CD4-positive, alpha-beta memory T cell (primary cell): ENCODE results near the gene GALR2. TPM values are rescaled to one million over a fixed set of nuclear protein-coding genes. Genes with fewer than 3 reads are reported as not detected.
A peak's percentile ranks its signal among the peaks of the same experiment; 100 is the strongest.

Experiments
- CTCF ChIA-PET: fragments of 350-600 bp; sonication (Branson Sonifier 250); formaldehyde crosslinking; loops from one replicate; lab custom pipeline; 2021; ENCODE audit warnings: inconsistent platforms; ENCODE audit not compliant: partially characterized antibody; lab: Charles Lee
- POLR2A ChIA-PET: fragments of 350-600 bp; sonication (Branson Sonifier 250); formaldehyde crosslinking; loops from one replicate; lab custom pipeline; 2021; ENCODE audit not compliant: partially characterized antibody; lab: Charles Lee
- DNase-seq, 5 donors: peaks; one replicate each; pipeline versions ENCODE4 v3.0.0 to v3.0.0-alpha.2; 2020 to 2022; ENCODE audit warnings: mixed read lengths in 1 of 5
- H3K27ac ChIP-seq: one replicate; pipeline ENCODE4 v1.7.0; 2013; ENCODE audit warnings: low read depth, low read length
- H3K27me3 ChIP-seq: 2 replicates; pipeline ENCODE4 v1.7.0; 2013; ENCODE audit warnings: mild to moderate bottlenecking, low read length, moderate library complexity; ENCODE audit not compliant: insufficient read depth
- H3K36me3 ChIP-seq: 2 replicates; pipeline ENCODE4 v1.7.0; 2013; ENCODE audit warnings: mild to moderate bottlenecking, low read length, moderate library complexity; ENCODE audit not compliant: insufficient read depth
- H3K4me1 ChIP-seq: 2 replicates; pipeline ENCODE4 v1.7.0; 2013; ENCODE audit warnings: mild to moderate bottlenecking, low read length, moderate library complexity; ENCODE audit not compliant: insufficient read depth
- H3K4me3 ChIP-seq, 2 donors: one replicate each; pipeline ENCODE4 v1.7.0; 2013; ENCODE audit warnings: low read length in 2 of 2, mild to moderate bottlenecking in 1 of 2
- H3K9me3 ChIP-seq, 2 donors: one replicate each; pipeline ENCODE4 v1.7.0; 2013; ENCODE audit warnings: low read length in 2 of 2, control low read depth in 1 of 2; ENCODE audit not compliant: control insufficient read depth in 1 of 2
- H3K27ac Mint-ChIP-seq, 7 donors: one replicate each; pipeline ENCODE4 v1.8.0; 2020 to 2021; ENCODE audit warnings: mixed read lengths in 7 of 7, mild to moderate bottlenecking in 6 of 7, inconsistent platforms in 3 of 7, moderate library complexity in 3 of 7
- H3K27me3 Mint-ChIP-seq, 2 donors: one replicate each; pipeline ENCODE4 v1.8.0; 2020 to 2021; ENCODE audit warnings: mixed read lengths in 2 of 2
- H3K36me3 Mint-ChIP-seq, 2 donors: one replicate each; pipeline ENCODE4 v1.8.0; 2020 to 2021; ENCODE audit warnings: mixed read lengths in 2 of 2, inconsistent platforms in 1 of 2, mild to moderate bottlenecking in 1 of 2
- H3K4me1 Mint-ChIP-seq, 4 donors: one replicate each; pipeline ENCODE4 v1.8.0; 2020 to 2021; ENCODE audit warnings: mixed read lengths in 4 of 4, mild to moderate bottlenecking in 1 of 4
- H3K4me3 Mint-ChIP-seq, 8 donors: one replicate each; pipeline ENCODE4 v1.8.0; 2020 to 2021; ENCODE audit warnings: mixed read lengths in 8 of 8, mild to moderate bottlenecking in 7 of 8, moderate library complexity in 6 of 8, inconsistent platforms in 3 of 8
- H3K9me3 Mint-ChIP-seq, 8 donors: one replicate each; pipeline ENCODE4 v1.8.0; 2020 to 2021; ENCODE audit warnings: mixed read lengths in 8 of 8, mild to moderate bottlenecking in 5 of 8, inconsistent platforms in 3 of 8, moderate library complexity in 1 of 8
- intact Hi-C: fragments of 100-400 bp; cut with micrococcal nuclease; formaldehyde crosslinking; loops from one replicate; pipeline ENCODE4 v1.15.1; 2023
- polyA plus RNA-seq, 2 donors: library from polyadenylated mRNA; unstranded; fragments of 300-500 nt; fragmentation: Illumina TruSeq; gene quantifications; one replicate each; pipeline ENCODE4 v1.2.3, GENCODE V29; 2021
- total RNA-seq, 2 experiments: library from RNA; stranded (reverse); gene quantifications; one replicate each; pipeline ENCODE4 v1.2.3, GENCODE V29; 2021

The GALR2 gene
- total and polyA plus RNA-seq, 4 experiments from 2014 or later: 0.37 TPM; not detected in 3

DNA sequence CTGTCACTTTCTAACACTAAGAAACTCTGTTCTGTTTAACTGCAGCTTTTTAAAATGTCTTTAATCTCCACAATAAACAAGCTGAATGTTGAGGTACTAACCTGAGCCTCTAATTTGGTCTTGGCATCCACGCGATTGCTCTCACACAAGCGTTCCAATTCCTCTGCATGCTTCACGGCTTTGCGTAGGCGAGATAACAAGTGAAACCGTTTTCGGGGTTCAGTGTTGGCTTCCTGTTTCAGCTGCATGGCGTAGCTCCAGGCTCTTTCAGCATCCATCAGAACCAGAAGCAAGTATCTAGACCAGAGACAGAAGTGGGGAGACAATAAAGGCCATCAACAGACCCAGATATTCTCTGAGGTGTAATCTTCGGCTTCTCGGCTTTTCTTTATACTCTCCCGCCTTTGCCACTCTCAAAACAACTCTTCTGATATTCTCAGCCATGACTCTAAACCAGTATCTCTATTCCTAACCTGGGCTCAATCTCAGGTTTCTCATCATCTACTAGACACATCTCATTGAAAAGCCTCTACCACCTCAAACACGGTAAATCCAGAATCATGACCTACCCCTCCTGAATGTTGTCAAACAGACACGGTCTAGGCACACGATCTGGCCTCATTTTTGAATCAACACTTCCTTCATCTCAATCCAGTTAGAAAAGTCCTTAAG lies 10.6 kb upstream of the GALR2 start:
- intact Hi-C loops: loop anchor here (2.0 kb wide), 1 partner anchor 15 kb away; no protein-coding TSS in a partner anchor
- Mint-ChIP-seq H3K4me1 (peaks cover 18 to 34% (median 22%) of the 10 kb centered on the region in 4 donors), H3K27ac (peak overlapping the region; percentile 92 to 98 (median 97)), H3K36me3 (peaks cover 40 to 69% of the 10 kb centered on the region in 2 donors), H3K9me3 (no peaks in the 10 kb centered on the region), H3K27me3 (no peaks in the 10 kb centered on the region), H3K4me3 (peak overlapping the region; percentile 69 to 92 (median 74))
- ChIA-PET CTCF (interaction anchor here (0.6 to 4.7 kb wide), 16 partner anchors 11 to 1574 kb away, joined by 3 to 25 read pairs (median 3); partner anchors contain the start of gene EXOC7), POLR2A (interaction anchor here (0.6 to 2.1 kb wide), 11 partner anchors 8 to 211 kb away, joined by 3 to 7 read pairs (median 4); partner anchors contain the start of genes EXOC7, SRP68 and ZACN)
- H3K4me3 ChIP-seq: no peak overlapping the region
- H3K9me3 ChIP-seq: no peaks in the 10 kb centered on the region
- DNase-seq: peak; percentile 50 to 78 (median 61)
- peak overlapping the region; percentile 47 for H3K27ac ChIP-seq
- H3K27me3 ChIP-seq: no peaks in the 10 kb centered on the region
- peaks cover 71% of the 10 kb centered on the region for H3K36me3 ChIP-seq
- H3K4me1 ChIP-seq: peaks cover 16% of the 10 kb centered on the region

DNA sequence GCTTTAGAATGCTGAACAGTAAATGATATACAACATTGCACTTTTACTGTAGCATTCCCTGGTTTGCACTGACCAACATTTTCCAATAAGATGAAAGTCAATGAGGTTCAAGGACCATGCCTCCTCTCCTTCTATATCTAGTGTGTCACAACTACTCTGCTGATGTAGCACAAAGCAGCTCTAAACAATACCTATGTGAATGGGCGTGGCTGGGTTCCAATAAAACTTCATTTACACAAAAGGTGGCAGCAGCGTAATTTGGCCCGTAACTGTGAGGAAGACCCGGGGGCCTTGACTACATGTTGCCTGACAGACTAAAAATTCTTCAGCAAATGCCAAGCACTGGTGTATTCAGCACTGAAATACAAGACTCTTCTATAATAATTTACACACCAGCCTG lies 8.8 kb upstream of the GALR2 start:
- intact Hi-C loops: loop anchor here (2.0 kb wide), 1 partner anchor 17 kb away; no protein-coding TSS in a partner anchor
- no peaks in the 10 kb centered on the region for H3K9me3 ChIP-seq
- Mint-ChIP-seq H3K4me1 (peaks cover 23 to 43% (median 30%) of the 10 kb centered on the region in 4 donors), H3K27me3 (no peaks in the 10 kb centered on the region), H3K9me3 (no peaks in the 10 kb centered on the region), H3K4me3 (peak overlapping the region in 2 of 8 donors; percentile 1 to 35), H3K36me3 (peaks cover 33 to 63% of the 10 kb centered on the region in 2 donors), H3K27ac (peak overlapping the region in 6 of 7 donors; percentile 5 to 90 (median 76))
- no peak for DNase-seq
- H3K36me3 ChIP-seq: peaks cover 59% of the 10 kb centered on the region
- H3K27me3 ChIP-seq: no peaks in the 10 kb centered on the region
- ChIA-PET POLR2A (interaction anchor here (1.1 kb wide), 1 partner anchor 14 kb away, joined by 3 read pairs; no protein-coding TSS in a partner anchor), CTCF (interaction anchor here (1.2 to 4.7 kb wide), 3 partner anchors 15 to 213 kb away, joined by 3 to 25 read pairs (median 10); no protein-coding TSS in a partner anchor)
- H3K4me1 ChIP-seq: peaks cover 25% of the 10 kb centered on the region
- H3K27ac ChIP-seq: no peak overlapping the region
- H3K4me3 ChIP-seq: no peak overlapping the region

DNA sequence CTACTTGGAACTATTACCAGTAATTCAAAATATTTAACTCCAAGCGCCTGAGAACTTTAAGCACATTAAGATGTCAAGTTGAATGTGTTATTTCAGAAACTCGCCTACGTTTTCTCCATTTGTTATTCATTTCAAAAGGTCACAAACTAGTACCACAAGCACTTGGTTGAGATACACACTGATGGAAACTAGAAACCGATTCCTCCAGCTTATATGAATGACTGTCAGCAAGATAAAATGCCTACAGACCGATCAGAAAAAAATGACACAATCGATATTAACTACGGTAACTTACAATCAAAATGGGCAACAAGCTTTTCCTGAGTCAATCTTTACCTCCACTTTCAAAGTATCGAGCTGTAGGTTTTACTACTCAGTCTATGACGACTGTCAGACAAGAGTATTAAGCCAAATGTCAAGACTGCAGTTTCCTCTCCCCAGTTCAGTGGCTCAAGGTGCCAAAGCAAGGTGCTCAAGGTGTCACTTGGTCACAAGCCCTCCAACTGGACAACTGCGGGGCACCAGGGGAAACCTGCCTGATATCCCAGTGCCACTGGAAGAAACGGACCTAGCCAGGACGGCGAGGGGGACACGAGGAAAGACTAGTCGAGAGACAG lies 2.9 kb upstream of the GALR2 start:
- DNase-seq: peak in 3 of 5 donors; percentile 14 to 29 (median 17)
- Mint-ChIP-seq H3K36me3 (peaks cover 0 to 29% of the 10 kb centered on the region in 2 donors), H3K4me1 (peaks cover 26 to 56% (median 43%) of the 10 kb centered on the region in 4 donors), H3K27ac (peak overlapping the region; percentile 89 to 98 (median 97)), H3K9me3 (no peaks in the 10 kb centered on the region), H3K4me3 (peak overlapping the region; percentile 95 to 98 (median 97)), H3K27me3 (peaks cover 14 to 18% of the 10 kb centered on the region in 2 donors)
- H3K27ac ChIP-seq: peak overlapping the region; percentile 86
- H3K36me3 ChIP-seq: peaks cover 17% of the 10 kb centered on the region
- peaks cover 50% of the 10 kb centered on the region for H3K4me1 ChIP-seq
- peaks cover 19% of the 10 kb centered on the region for H3K27me3 ChIP-seq
- POLR2A ChIA-PET: interaction anchor here (0.6 to 1.8 kb wide), 8 partner anchors 8 to 282 kb away, joined by 3 to 7 read pairs (median 4); partner anchors contain the start of genes EXOC7, FOXJ1 and PRPSAP1
- intact Hi-C loops: loop anchor here (1.0 to 2.0 kb wide), 3 partner anchors 32 to 282 kb away; partner anchors contain the start of genes EXOC7 and PRPSAP1
- no peaks in the 10 kb centered on the region for H3K9me3 ChIP-seq
- H3K4me3 ChIP-seq: peak overlapping the region; percentile 81 to 97
- CTCF ChIA-PET: interaction anchor here (0.9 to 2.1 kb wide), 3 partner anchors 11 to 208 kb away, joined by 3 to 5 read pairs (median 3); no protein-coding TSS in a partner anchor

DNA sequence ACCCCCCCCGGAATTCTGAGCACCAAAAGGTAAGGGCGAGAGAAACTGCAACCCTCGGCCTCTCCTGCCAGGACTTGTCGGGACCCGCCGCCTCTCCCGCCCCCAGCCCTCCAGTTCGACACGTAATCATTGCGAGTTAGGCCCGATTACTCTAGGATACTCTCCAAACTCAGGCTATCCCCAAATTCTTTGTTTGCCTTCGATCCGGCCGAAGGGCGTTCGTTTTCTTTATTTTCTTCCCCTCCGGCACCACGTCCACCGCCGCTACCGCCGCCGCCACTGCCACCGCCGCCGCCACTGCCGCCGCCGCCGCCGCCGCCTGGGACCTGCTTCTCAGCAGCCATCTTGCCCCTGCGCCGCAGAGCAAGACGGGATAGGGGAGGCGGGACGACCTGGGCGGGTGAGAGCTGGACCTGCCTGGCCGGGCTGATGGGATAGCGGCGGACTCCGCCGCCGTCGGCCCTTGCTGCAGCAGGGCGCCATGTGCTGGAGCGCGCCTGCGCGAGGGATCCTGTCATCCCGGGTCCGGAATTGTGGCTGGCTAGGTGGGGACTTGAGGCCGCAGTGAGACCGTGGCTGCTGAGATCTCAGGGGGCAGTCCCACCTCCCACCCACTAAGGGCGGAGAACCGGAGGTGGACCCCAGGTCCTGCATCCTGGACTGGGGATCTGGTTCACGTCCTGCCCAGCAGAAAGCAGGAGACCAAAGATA lies 2.3 kb upstream of the GALR2 start, which contains the start of gene SRP68:
Gene SRP68, minus strand, starts transcription at position 370 of the 711 bp plus-strand sequence. Its CDS starts 26 bp downstream, at position 344.
- H3K4me1 Mint-ChIP-seq: peaks cover 31 to 60% (median 46%) of the 10 kb centered on the region in 4 donors
- Histone ChIP-seq H3K27ac (peak within 1 kb of the TSS; percentile 86), H3K27me3 (peaks cover 22% of the 10 kb centered on the region), H3K9me3 (no peaks in the 10 kb centered on the region), H3K36me3 (peaks cover 11% of the 10 kb centered on the region), H3K4me3 (peak within 1 kb of the TSS; percentile 81 to 97), H3K4me1 (peaks cover 56% of the 10 kb centered on the region)
- H3K27me3 Mint-ChIP-seq: peaks cover 17 to 21% of the 10 kb centered on the region in 2 donors
- peaks cover 0 to 23% of the 10 kb centered on the region in 2 donors for H3K36me3 Mint-ChIP-seq
- intact Hi-C loops: loop anchor here (1.0 to 2.0 kb wide), 3 partner anchors 31 to 281 kb away; partner anchors contain the start of genes EXOC7 and PRPSAP1
- DNase-seq: peak; percentile 73 to 80 (median 77)
- peak within 1 kb of the TSS; percentile 95 to 98 (median 97) for H3K4me3 Mint-ChIP-seq
- CTCF ChIA-PET: interaction anchor here (1.2 to 2.1 kb wide), 2 partner anchors 15 to 208 kb away, joined by 3 to 5 read pairs; no protein-coding TSS in a partner anchor
- peaks cover 0 to 3% (median 0%) of the 10 kb centered on the region in 8 donors for H3K9me3 Mint-ChIP-seq
- H3K27ac Mint-ChIP-seq: peak within 1 kb of the TSS; percentile 89 to 98 (median 97)
- POLR2A ChIA-PET: interaction anchor here (0.6 to 1.8 kb wide), 10 partner anchors 9 to 281 kb away, joined by 3 to 7 read pairs (median 4); partner anchors contain the start of genes EXOC7 and PRPSAP1

DNA sequence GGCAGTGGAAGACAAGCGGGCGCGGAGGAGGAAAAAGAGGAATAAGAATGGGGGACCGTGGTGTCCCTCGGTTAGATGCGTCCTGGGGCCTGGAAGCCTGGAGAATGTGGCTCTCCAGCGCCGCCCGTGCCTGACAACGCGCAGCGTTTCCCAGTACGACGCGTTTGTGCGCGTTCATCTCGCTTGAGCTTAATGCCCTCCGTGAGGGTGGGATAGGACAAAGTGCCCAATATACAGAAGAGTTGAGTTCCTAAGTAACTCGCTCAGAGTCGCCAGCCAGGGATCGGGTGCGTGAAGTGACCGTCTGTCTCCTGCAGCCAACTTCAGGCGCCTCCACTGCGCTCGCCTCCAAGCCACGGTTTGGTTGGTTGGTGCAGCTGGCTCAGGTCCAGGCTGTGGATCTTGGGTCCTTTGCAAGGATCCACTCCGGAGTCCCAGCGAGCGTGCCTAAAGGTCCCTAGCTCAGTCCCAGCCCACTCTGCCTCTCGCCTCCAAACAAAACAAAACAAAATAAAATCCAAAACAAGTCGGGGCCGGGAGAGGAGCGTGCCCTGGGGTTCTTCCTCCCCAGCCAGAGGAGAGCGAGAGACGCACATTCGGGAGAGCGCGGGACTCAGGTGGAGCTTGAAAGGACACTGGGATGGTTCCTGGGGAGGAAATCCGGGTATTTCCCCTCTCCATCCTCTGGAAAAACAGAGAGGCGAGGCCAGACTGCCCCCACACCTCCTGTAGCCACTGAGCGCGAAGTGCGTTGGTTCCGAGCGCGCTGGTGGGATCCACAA lies 974 bp downstream of the GALR2 start:
- H3K9me3 Mint-ChIP-seq: peaks cover 0 to 3% (median 0%) of the 10 kb centered on the region in 8 donors
- Histone ChIP-seq H3K9me3 (no peaks in the 10 kb centered on the region), H3K4me1 (peaks cover 62% of the 10 kb centered on the region), H3K27ac (no peak overlapping the region), H3K4me3 (peak overlapping the region in 1 of 2 donors; percentile 43), H3K36me3 (no peaks in the 10 kb centered on the region), H3K27me3 (peaks cover 28% of the 10 kb centered on the region)
- H3K27ac Mint-ChIP-seq: peak overlapping the region in 3 of 7 donors; percentile 66 to 89 (median 84)
- H3K4me3 Mint-ChIP-seq: peak overlapping the region; percentile 57 to 95 (median 82)
- peaks cover 0 to 10% of the 10 kb centered on the region in 2 donors for H3K36me3 Mint-ChIP-seq
- H3K27me3 Mint-ChIP-seq: peaks cover 17 to 21% of the 10 kb centered on the region in 2 donors
- intact Hi-C loops: no loop called here
- H3K4me1 Mint-ChIP-seq: peaks cover 37 to 71% (median 53%) of the 10 kb centered on the region in 4 donors
- CTCF ChIA-PET: interaction anchor here (0.5 to 0.6 kb wide), 2 partner anchors 11 to 240 kb away, joined by 3 to 5 read pairs; no protein-coding TSS in a partner anchor
- POLR2A ChIA-PET: interaction anchor here (1.3 kb wide), 1 partner anchor 105 kb away, joined by 3 read pairs; no protein-coding TSS in a partner anchor
- no peak for DNase-seq
